Mucosa of rectum (tissue), 2 donors: Measurements from ENCODE around the gene ASPN.
A peak's percentile ranks its signal among the peaks of the same experiment; 100 is the strongest.

Source experiments
- H3K27ac ChIP-seq, 2 donors: one replicate each; pipeline ENCODE4 v1.7.0; 2013; ENCODE audit warnings: inconsistent platforms in 2 of 2, low read depth in 2 of 2, low read length in 2 of 2
- H3K27me3 ChIP-seq, 2 donors: one replicate each; pipeline ENCODE4 v1.7.0; 2013; ENCODE audit warnings: low read length in 2 of 2; ENCODE audit not compliant: control insufficient read depth in 2 of 2, insufficient read depth in 2 of 2
- H3K36me3 ChIP-seq, 2 donors: one replicate each; pipeline ENCODE4 v1.7.0; 2013; ENCODE audit warnings: low read length in 2 of 2; ENCODE audit not compliant: control insufficient read depth in 2 of 2, insufficient read depth in 2 of 2
- H3K4me1 ChIP-seq, 2 donors: one replicate each; pipeline ENCODE4 v1.7.0; 2013; ENCODE audit warnings: low read length in 2 of 2, mild to moderate bottlenecking in 1 of 2; ENCODE audit not compliant: control insufficient read depth in 2 of 2, insufficient read depth in 2 of 2
- H3K4me3 ChIP-seq, 2 donors: one replicate each; pipeline ENCODE4 v1.7.0; 2013; ENCODE audit warnings: low read length in 2 of 2
- H3K9ac ChIP-seq, 2 donors: one replicate each; pipeline ENCODE4 v1.7.0; 2013; ENCODE audit warnings: low read length in 2 of 2, low read depth in 1 of 2, mild to moderate bottlenecking in 1 of 2
- H3K9me3 ChIP-seq, 2 donors: one replicate each; pipeline ENCODE4 v1.7.0; 2013; ENCODE audit warnings: low read length in 2 of 2; ENCODE audit not compliant: control insufficient read depth in 2 of 2
- donor health status: healthy.
- donor health status: Normal muscosa, but diverticular disease.

The ASPN gene

DNA sequence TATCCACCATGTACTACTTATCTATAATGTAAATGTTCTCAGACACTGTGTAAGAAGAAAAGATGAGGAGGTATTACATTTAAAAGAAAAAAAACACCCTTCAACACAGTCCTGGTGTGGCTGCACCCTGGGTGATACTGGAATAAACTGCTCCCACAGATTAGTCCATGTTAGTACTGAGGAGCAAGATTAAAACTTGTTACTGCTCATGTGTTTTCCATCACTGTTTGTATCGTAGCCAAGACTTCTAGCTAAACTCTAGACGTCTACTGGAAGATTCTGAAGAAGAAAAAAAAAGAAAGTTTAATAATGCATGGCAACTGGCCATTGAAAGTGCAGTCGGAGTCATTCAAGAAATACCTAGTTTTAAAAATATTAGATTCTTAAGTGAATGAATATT, at the start of gene ASPN:
Gene ASPN (minus strand): TSS at position 178 of the 400 bp plus-strand sequence.
- Histone ChIP-seq H3K9ac (no peak within 1 kb of the TSS), H3K4me1 (peaks cover 2 to 5% of the 10 kb centered on the region in 2 donors), H3K36me3 (no peaks in the 10 kb centered on the region), H3K4me3 (peak within 1 kb of the TSS in 1 of 2 donors; percentile 20), H3K9me3 (no peaks in the 10 kb centered on the region), H3K27ac (no peak within 1 kb of the TSS), H3K27me3 (no peaks in the 10 kb centered on the region)

DNA sequence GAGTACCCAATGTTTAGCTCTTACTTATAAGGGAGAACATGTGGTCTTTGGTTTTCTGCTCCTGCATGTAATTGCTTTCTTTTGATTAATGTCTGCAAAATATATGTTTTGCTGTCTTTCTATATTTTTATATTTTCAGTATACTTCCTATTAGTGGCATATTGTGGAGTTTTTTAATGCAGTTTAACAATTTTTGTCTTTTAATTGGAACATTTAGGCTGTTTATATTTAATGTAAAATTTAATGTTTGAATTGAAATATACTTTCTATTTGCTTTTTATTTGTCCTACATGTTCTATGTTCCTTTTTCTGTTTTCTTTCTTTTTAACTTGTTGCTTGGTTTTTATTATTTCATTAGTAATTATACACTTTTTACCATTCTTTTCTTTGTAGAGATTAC, 48.6 kb upstream of the ASPN start:
- no peaks in the 10 kb centered on the region for H3K4me1 ChIP-seq
- no peak overlapping the region for H3K27ac ChIP-seq
- H3K36me3 ChIP-seq = no peaks in the 10 kb centered on the region
- no peaks in the 10 kb centered on the region for H3K9me3 ChIP-seq
- H3K27me3 ChIP-seq = no peaks in the 10 kb centered on the region
- H3K4me3 ChIP-seq = no peak overlapping the region
- H3K9ac ChIP-seq = no peak overlapping the region

DNA sequence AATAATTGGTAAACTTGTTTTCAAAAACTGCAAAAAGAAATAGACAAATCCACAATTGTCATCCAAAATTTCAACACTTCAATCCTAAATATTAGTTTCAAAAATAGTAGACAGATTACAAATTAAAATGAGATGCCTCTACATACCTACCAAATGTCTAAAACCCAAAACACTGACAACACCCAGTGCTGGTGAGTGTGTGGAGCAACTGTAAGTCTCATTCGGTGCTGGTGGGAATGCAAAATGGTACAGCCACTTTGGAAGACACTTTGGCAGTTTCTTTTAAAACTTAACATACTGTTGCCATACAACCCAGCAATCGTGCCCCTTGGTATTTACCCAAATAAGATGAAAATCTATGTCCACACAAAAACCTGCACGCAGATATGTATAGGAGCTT, 46.8 kb upstream of the ASPN start:
- no peaks in the 10 kb centered on the region for H3K4me1 ChIP-seq
- H3K27me3 ChIP-seq = no peaks in the 10 kb centered on the region
- no peaks in the 10 kb centered on the region for H3K36me3 ChIP-seq
- H3K9me3 ChIP-seq = no peaks in the 10 kb centered on the region
- H3K9ac ChIP-seq = no peak overlapping the region
- H3K4me3 ChIP-seq = no peak overlapping the region
- no peak overlapping the region for H3K27ac ChIP-seq

DNA sequence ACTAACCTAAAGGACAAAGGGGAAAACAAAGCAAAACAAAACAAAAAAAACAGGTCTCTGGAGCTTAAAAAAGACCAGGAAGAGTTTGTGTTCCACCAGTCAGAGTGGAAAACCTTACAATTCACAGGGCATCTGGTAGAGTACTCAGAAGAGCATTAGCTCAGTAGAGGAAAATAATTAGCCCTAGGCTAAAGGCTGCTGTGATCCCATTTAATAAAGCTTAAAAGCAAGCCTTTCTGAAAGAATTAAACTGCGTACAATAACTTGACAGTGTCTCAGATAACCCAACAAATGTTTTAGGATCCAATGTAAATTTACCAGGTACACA, 46.2 kb upstream of the ASPN start:
- Histone ChIP-seq H3K27me3 (no peaks in the 10 kb centered on the region), H3K36me3 (no peaks in the 10 kb centered on the region), H3K4me3 (no peak overlapping the region), H3K4me1 (no peaks in the 10 kb centered on the region), H3K9ac (no peak overlapping the region), H3K27ac (no peak overlapping the region), H3K9me3 (no peaks in the 10 kb centered on the region)

DNA sequence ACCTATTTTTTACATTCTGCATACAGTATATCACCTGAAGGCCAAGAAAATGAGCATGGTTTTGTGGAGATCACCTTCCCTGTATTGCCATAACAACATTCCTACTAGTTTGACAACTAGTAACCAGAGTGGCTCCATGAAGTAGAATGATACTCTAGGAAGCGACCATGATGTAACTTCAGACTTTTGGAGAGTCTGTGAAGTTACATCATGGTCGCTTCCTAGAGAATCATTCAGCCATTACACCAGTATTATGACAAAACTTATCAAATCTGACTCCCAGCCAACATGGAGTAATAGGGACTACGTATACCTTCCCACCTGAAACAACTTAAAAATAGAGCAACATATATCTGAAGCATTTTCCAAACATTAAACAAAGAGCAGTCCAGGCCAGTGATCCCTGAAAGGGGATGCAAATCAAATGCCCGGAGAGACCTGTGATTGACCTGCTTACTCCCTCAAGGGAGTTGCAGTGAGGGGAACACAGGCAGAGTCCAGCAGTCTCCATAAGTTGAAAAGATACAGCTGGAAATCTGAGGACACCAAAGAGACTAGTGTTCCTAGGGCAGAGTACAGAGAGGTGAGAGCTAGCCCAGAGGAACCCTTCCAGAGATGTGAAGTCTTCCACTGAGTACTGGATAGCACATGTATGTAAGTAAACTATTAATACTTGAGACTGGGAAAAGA, 45.7 kb upstream of the ASPN start:
- Histone ChIP-seq H3K27me3 (no peaks in the 10 kb centered on the region), H3K36me3 (no peaks in the 10 kb centered on the region), H3K9me3 (no peaks in the 10 kb centered on the region), H3K4me1 (no peaks in the 10 kb centered on the region), H3K4me3 (no peak overlapping the region), H3K27ac (no peak overlapping the region), H3K9ac (no peak overlapping the region)

DNA sequence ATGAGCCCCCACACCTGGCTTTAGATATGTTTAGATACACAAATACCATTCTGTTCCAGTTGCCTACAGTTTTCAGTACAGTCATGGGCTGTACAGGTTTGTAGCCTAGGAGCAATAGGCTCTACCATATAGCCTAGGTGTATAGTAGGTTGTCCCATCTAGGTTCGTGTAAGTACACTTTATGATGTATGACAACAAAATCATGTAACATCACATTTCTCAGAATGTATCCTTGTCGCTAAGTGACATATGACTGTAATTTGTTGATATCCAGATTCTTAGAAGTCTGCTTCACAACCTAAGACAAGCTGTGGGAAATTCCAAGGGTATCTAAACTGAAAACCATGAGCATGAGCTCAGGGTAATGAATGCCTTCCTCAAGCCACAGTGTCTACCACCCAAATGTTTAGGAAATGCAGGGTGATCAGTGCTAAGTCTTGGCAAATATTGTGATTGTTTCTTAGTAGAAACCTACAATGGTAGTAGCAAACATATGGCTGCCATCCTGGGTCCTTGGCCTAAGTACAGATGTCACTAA, 45.1 kb upstream of the ASPN start:
- Histone ChIP-seq H3K36me3 (no peaks in the 10 kb centered on the region), H3K27ac (no peak overlapping the region), H3K4me1 (no peaks in the 10 kb centered on the region), H3K9ac (no peak overlapping the region), H3K27me3 (no peaks in the 10 kb centered on the region), H3K9me3 (no peaks in the 10 kb centered on the region), H3K4me3 (no peak overlapping the region)

DNA sequence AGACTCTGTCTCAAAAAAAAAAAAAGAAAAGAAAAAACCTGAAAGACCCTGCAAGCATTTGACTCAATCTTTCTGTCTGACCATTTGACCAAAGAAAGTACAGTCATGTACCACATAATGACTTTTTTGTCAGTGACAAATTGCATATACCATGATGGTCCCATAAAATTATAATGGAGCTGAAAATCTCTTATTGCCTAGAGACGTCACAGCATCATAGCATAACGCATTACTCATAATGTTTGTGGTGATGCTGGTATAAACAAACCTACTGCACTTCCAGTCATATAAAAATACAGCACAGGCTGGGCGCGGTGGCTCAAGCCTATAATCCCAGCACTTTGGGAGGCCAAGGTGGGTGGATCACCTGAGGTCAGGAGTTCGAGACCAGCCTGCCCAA, 43.0 kb upstream of the ASPN start:
- Histone ChIP-seq H3K9ac (no peak overlapping the region), H3K4me3 (no peak overlapping the region), H3K27me3 (no peaks in the 10 kb centered on the region), H3K36me3 (no peaks in the 10 kb centered on the region), H3K27ac (no peak overlapping the region), H3K9me3 (no peaks in the 10 kb centered on the region), H3K4me1 (no peaks in the 10 kb centered on the region)

DNA sequence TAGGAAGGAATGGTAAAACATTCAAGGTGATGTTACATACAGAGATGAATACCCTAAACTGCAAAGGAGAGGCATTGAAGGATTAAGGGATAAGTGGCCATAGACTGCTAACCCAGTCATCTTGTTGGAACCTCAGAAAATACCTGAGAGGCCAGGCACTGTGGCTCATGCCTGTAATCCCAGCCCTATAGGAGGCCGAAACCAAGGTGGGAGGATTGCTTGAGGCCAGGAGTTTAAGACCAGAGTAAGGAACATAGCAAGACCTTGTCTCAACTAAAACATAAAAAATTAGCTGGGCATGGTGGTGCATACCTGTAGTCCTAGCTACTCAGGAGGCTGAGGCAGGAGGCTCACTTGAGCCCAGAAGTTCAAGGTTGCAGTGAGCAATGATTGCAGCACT, 42.6 kb upstream of the ASPN start:
- no peaks in the 10 kb centered on the region for H3K27me3 ChIP-seq
- H3K36me3 ChIP-seq = no peaks in the 10 kb centered on the region
- no peak overlapping the region for H3K27ac ChIP-seq
- H3K9ac ChIP-seq = no peak overlapping the region
- no peaks in the 10 kb centered on the region for H3K4me1 ChIP-seq
- no peaks in the 10 kb centered on the region for H3K9me3 ChIP-seq
- H3K4me3 ChIP-seq = no peak overlapping the region

DNA sequence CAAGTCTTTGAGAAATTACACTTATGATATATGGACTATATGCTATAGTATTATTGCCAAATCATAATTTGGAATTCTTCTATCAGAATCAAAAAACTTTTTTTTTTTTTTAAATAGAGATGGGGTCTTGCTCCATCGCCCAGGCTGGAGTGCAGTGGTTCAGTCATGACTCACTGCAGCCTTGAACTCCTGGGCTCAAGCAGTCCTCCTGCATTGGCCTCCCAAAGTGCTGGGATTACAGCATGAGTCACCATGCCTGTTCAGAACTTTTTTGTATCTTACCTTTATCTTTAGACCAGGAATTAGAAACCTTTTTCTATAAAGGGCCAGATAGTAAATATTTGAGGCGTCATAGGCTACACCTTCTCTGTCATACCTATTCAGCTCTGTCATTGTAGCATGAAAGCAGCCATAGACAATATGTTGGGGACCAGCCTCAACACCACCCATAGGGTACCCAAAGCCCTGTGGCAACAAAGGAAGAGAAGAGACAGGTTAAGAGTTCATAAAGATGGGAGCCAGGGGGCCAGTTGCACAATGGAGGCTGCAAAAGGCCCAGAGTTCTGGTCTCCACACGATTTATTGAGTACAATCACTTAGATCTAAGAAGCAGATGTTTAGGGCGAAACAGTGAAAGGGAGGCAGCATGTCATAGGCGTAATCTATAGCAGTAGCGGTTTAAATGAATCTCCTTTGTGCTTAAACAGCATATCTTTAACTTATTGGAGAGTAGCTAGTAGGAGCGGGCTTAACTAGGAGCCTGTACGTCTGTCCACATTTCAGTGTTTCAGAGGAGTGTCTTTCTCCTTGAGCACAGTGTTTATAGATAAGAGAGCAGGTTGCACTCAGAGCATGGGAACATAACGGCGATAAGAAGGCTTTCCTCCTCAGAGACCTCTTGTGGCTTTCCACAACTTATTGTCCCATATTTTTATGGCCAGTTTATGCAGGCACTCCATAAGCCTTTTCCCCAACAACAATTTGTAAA, 41.0 kb upstream of the ASPN start:
- no peaks in the 10 kb centered on the region for H3K27me3 ChIP-seq
- no peaks in the 10 kb centered on the region for H3K9me3 ChIP-seq
- no peak overlapping the region for H3K27ac ChIP-seq
- no peak overlapping the region for H3K9ac ChIP-seq
- H3K4me1 ChIP-seq = no peaks in the 10 kb centered on the region
- no peaks in the 10 kb centered on the region for H3K36me3 ChIP-seq
- no peak overlapping the region for H3K4me3 ChIP-seq

DNA sequence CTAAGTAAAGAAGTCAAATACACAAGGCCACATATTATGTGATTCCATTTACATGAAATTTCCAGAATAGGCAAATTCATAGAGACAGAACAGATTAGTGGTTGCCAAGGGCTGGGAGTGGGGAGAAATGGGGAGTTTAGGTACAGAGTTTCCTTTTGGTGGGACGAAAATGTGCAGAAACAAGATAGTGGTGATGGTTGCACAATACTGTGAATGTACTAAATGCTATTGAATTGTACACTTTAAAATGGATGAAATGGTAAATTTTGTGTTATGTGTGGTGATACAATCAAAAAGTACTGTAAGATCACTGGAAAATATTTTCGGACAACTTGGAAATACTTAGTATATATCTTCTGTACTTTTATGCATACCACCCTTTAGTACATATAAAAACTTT, 38.5 kb upstream of the ASPN start:
- Histone ChIP-seq H3K27me3 (no peaks in the 10 kb centered on the region), H3K4me1 (no peaks in the 10 kb centered on the region), H3K9me3 (no peaks in the 10 kb centered on the region), H3K27ac (no peak overlapping the region), H3K36me3 (no peaks in the 10 kb centered on the region), H3K4me3 (no peak overlapping the region), H3K9ac (no peak overlapping the region)
